Anterior cingulate cortex (tissue), 58 donors: Measurements from ENCODE around the gene CLCN2.

Experiments
- DNase-seq, 58 donors: peaks; one replicate each; lab custom pipeline; 2025; lab: John Stamatoyannopoulos, UW

CLCN2 gene

DNA sequence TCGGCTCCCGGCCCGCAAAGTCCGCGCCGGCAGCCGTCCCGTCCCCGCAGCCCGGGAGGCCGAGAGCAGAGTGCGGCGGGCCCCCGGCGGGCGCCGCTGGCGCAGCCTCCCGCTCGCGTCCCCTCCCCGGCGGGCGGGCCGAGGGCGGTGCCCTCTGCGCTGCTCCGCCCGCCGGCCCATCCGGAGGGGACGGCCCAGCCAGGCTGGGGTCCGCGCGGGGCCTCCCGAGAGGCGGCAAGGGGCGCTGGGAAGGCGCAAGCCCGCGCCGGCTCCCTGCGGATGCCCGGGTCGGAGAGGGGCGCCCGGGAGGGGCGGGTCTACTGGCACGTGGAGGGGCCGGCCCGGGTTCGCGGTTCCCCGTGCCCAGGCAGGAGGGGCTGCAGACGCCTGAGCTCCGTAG lies at the start of gene CLCN2, which contains the start of gene POLR2H:
Gene CLCN2, minus strand, starts transcription at position 74 of the 400 bp plus-strand sequence. CDS start 126 bp downstream, outside the sequence.
Gene POLR2H, plus strand, starts transcription at position 179 of the 400 bp plus-strand sequence. CDS start 1,783 bp downstream, outside the sequence.
- peak in 55 of 58 donors; percentile 31 to 82 (median 66) for DNase-seq

DNA sequence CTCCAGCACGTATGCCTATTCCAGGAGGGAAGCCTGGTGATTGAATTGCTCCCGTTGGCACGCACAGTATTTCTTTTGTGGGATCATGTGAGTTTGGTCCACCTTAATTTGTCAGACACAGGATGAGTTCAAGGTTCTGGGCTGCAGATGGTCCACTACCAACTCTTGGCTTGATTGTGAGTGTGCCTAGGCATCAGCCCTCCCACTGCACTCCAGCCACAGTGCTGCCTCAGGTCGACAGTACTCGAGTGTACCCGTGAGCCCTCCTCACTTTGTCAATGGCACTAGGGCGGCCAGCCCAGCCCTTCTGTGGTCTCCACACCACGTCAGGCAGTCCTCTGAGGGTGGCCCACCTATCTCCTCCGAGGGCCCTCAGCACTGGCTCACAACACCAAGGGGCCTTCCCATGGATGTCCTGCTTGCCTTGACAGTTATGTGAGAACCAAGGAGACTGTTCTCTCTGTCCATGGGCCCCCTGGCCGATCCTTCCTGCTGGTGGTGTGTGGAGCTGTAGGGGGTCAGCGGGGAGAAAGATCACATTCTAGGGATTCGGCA lies 48.6 kb upstream of the CLCN2 start:
- DNase-seq = no peak

DNA sequence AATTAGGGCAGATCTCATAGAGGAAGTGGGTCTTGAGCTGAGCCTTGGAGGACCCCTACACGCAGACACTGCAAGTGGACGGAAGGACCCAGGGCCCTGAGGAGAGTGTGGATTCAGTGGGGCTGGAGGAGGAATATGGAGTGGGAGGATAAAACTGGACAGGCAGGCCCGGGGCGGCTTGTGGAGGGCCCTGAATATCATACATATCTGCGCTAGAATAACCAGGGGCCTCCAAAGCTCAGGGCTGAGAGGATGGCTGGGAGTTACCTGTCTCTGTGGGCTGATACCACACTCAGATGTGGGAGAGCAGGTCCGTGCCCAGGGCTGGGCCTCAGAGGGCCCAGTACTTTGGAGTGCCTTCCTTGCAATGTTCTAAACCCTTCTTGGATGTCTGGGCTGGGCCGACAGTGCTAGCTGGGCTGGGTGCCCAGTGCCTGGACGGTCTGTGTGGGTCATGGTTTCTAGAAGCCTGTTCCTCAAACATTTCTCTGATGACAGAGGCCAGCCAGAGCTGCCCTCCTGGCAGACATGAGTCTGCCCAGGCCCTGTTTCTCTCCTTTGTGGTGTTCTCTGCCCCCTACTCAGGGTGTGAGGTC lies 48.0 kb upstream of the CLCN2 start:
- no peak for DNase-seq

DNA sequence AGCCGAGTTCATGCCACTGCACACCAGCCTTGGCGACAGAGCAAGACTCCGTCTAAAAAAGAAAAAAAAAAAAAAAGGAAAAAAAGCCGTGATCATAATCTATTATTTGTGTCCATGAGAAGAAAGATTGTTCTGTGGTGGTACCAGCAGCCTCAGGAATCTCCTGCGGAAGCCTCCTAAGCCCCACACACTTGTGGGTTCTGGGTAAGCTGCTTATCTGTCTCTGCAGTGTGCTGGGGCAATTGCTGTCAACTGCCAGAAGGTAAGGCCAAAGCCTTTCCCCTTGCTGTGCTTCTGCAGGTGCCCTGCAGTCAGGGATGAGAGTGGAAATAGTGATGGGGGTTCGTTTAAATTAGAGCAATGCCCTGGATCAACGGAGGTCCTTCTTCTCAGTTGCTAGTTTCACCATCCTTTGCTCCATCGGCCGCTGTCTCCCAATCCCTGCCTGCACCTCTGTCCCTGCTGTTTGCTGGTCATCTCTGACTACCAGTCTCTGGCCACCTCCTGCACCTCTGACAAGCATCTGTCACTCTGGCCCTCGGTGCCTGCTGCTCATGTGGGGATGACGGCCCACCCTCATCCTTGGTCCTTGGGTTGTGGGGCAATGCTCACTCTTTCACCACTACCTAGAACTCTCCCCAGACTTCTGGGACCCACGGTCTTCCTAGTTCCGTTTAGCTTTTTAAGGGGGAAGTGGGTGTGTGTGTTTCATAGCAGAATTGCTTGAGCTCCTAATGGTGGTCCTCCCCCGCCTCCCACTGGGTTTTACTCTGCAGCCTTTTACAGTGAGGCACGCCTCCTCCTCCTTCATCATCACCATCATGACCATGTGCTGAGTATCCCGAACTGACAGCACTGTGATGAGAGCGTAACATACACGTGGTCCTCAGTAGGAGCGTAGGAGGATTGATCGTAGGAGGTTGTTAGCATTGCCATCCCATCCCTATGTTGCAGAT lies 43.9 kb upstream of the CLCN2 start:
- no peak for DNase-seq

DNA sequence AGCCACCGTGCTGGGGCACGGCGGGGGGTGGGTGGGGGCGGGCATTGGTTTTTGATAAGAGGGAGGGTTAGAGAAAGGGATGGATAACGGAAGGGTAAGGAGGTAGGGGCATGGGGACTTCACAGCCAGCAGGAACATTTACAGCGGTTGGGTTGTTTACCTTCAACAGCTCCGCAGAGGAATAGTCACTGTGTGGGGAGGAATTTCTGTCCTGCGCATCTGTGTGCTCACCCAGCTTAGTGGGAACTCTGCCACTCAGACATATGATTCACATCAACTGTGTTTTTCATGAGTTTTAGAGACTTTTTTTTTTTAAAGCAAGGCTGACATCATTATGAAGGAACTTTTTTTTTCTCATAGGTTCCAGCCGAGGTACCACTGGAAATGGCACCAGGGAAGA lies 38.0 kb upstream of the CLCN2 start:
- peak in 2 of 58 donors; percentile 3 to 41 for DNase-seq

DNA sequence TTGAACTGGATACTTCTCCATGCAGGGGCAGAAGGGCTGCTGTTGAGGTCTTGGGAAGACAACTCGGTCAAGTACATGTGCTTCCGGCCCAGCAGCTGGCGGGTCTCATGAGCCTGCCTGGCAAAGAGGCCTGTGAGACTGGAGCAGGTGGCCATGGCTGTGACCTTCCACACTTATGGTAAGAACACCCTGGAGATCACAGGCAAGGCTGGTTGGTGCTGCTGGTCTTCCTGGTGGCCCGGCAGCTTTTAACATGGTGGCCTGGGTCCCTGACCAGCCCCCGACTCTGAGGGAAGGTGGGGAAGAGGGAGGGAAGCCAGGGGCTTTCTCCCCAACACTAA lies 33.9 kb upstream of the CLCN2 start:
- DNase-seq = no peak

DNA sequence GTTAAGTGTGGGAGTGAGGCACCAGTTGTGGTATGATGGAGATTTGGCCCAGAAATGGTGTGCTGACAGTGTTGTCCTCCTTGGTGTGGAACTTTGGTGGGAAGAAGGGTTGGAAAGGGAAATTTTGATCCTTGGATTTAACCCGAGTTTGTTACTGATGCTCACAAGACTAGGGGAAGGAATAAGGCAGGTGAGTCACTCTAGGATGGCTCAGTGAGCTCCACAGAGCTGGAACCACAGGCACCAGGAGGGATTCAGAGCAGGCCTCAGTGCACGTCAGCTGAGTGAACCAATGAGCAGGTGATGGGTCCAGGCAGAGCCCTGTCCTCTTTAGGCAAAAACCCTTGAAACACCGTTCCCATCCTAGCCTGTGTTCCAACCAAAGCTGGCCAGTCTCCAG lies 29.9 kb upstream of the CLCN2 start:
- DNase-seq = no peak

DNA sequence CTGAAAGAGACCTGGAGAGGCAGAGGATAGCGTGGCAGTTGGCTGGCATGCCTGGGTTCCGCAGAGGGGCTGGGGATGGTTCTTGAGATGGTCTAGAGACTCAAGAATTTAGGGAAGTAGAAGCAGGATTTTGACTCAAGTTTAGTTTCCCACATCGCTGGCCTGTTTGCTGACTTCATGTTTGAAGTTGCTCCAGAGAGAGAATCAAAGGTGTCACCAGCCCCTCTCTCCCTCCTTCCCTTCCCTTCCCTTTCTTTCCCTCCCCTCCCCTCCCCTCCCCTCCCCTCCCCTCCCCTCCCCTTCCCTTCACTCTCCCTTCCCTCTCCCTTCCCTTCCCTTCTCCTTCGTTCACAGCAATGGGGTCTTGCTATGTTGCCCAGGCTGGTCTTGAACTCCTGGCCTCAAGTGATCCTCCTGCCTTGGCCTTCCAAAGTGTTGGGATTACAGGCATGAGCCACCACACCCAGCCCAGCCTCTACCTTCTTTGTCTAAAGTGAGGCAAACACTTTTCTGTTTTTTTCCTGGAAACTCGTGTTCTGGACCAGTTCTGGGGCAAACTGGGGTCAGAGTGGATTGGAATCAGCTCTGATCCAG lies 28.6 kb upstream of the CLCN2 start:
- no peak for DNase-seq

DNA sequence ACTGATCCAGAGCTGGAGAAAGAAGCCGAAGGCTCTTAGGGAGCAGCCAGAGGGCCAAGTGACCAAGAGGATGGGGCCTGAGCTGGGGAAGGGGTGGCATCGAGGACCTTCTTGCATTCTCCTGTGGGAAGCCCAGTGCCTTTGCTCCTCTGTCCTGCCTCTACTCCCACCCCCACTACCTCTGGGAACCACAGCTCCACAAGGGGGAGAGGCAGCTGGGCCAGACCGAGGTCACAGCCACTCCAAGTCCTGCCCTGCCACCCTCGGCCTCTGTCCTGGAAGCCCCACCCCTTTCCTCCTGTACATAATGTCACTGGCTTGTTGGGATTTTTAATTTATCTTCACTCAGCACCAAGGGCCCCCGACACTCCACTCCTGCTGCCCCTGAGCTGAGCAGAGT lies 28.0 kb upstream of the CLCN2 start:
- DNase-seq = no peak

DNA sequence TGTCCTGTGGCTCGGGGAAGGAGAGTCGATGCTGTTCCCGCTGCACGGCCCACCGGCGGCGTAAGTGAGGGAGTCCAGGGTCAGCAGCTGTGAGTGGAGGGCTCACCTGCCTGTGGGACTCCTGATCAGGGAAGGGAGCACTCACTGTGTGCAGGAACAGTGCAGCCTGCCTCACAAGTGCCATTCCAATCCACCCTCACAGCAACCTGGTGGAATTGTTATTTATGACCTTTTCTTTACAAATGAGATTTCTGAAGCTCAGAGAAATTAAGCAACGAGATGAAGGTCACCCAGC lies 27.5 kb upstream of the CLCN2 start:
- no peak for DNase-seq

DNA sequence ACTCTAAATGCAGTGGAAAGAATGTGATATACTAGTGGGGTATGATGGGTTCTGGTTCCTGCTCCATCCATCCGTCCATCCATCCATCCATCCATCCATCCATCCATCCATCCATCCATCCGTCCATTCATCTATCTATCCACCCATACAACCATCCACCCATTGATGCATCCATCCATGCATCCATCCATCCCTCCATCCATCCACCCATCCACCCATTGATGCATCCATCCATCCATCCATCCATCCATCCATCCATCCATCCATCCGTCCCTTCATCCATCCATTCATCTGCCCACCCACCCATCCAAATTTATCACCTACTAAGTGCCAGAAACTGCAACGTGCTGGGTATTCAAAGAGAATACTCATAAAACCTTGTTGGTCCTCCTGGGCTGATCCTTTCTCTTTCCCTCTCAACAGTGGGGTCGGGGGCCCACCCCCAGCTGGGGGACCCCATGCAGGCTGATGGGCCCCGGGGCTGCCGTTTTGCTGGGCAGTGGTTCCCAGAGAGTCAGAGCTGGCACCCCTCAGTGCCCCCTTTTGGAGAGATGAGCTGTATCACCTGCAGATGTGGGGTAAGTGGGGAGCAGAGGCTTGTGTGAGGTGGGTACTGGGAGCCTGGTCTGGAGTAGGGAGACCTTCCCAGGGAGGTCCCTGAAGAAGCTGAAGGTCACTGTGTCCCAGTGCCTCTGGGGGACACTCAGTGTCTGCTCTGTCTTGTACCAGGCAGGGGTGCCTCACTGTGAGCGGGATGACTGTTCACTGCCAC lies 26.9 kb upstream of the CLCN2 start:
- DNase-seq = no peak

DNA sequence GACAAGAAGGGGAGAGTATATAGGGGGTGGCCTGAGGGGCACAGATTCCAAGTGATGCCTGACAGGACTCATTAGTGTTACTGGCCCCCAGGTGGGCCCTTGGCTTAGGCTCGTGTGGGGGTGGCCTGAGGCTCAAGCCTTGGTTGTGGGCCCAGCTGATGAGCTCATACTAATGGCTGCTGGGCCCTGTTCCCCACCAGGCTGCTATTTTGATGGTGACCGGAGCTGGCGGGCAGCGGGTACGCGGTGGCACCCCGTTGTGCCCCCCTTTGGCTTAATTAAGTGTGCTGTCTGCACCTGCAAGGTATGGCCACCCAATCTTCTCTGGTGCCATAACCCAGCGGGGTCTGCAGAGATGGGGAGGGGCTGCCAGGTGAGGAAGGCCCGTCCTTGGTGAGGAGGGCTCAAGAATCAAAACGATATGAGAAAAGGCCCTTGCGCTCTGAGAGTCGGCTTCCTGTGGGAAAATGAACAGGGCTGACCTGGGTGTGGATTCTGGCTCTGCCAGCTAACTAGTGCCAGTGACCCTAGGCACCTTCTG lies 25.8 kb upstream of the CLCN2 start:
- DNase-seq = no peak

DNA sequence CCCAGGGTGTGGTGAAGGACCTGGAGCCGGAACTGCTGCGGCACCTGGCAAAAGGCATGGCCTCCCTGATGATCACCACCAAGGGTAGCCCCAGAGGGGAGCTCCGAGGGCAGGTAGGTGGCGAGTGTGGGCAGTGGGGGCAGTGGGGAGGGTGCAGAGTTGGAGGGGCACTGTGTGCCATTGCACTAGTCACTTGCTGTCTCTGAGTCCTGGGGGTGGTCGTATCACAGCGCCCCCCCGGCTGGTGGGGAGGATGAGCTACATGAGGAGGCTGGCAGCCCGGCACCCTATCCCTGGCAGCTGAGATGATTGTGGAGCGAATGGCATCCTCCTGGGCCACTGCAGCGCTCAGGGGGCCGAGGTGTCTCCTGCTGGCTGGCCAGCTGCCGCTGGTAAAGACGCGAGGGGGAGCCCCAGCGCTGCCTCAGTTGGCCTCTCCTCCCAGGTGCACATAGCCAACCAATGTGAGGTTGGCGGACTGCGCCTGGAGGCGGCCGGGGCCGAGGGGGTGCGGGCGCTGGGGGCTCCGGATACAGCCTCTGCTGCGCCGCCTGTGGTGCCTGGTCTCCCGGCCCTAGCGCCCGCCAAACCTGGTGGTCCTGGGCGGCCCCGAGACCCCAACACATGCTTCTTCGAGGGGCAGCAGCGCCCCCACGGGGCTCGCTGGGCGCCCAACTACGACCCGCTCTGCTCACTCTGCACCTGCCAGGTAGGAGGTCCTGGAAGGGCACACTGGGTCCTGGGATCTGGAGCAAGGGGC lies 24.8 kb upstream of the CLCN2 start:
- no peak for DNase-seq

DNA sequence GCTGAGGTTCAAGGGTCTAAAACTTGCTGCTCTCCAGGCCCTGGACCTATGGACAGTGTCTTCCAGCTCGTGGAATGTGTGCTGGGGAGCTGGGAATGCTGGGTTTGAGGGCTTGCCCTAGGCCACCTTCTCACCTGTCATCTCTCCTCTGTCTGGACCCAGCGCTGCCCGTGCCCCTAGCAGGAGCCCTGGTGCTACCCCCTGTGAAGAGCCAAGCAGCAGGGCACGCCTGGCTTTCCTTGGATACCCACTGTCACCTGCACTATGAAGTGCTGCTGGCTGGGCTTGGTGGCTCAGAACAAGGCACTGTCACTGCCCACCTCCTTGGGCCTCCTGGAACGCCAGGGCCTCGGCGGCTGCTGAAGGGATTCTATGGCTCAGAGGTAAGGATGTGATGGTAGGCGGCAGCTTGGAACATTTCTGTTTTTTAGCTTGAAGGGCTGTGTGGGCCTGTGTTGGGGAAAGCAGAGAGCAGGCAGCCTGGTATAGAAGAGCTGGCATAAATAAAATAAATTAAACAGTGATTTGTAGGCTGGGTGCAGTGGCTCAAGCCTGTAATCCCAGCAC lies 23.5 kb upstream of the CLCN2 start:
- DNase-seq = peak in 23 of 58 donors; percentile 10 to 70 (median 39)

DNA sequence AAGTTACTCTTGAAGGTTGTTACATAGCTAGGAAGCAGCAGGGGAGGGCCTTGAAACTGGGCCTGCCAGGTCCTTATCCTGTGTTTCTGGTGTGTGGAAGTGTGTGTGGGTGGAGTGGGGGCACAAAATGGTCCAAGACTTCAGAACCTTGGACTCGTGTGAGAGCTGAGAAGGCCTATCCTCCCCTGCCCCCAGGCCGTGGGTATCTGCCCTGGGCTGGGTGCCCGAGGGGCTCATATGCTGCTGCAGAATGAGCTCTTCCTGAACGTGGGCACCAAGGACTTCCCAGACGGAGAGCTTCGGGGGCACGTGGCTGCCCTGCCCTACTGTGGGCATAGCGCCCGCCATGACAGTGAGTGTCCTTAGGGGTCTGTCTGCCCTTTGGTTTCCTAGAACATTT lies 22.9 kb upstream of the CLCN2 start:
- DNase-seq = peak in 1 of 58 donors; percentile 7

DNA sequence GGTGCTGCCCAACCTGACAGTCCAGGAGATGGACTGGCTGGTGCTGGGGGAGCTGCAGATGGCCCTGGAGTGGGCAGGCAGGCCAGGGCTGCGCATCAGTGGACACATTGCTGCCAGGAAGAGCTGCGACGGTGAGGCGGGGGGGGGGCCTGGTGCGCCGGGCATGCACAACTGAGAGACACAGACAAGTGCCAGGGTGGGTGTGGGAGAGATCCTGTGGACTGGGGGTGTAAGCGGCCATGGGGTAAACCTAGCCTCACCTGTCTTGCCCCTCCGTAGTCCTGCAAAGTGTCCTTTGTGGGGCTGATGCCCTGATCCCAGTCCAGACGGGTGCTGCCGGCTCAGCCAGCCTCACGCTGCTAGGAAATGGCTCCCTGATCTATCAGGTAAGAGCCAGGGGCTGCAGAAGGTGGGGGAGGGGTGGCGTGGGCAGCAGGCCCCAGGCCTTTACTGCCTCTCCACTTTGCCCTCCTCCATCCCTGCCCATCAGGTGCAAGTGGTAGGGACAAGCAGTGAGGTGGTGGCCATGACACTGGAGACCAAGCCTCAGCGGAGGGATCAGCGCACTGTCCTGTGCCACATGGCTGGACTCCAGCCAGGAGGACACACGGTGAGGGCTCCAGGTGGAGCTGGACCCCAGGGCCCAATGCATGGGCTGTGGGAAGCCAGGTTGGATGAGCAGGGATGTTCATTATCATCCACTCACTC lies 21.8 kb upstream of the CLCN2 start:
- DNase-seq = no peak

DNA sequence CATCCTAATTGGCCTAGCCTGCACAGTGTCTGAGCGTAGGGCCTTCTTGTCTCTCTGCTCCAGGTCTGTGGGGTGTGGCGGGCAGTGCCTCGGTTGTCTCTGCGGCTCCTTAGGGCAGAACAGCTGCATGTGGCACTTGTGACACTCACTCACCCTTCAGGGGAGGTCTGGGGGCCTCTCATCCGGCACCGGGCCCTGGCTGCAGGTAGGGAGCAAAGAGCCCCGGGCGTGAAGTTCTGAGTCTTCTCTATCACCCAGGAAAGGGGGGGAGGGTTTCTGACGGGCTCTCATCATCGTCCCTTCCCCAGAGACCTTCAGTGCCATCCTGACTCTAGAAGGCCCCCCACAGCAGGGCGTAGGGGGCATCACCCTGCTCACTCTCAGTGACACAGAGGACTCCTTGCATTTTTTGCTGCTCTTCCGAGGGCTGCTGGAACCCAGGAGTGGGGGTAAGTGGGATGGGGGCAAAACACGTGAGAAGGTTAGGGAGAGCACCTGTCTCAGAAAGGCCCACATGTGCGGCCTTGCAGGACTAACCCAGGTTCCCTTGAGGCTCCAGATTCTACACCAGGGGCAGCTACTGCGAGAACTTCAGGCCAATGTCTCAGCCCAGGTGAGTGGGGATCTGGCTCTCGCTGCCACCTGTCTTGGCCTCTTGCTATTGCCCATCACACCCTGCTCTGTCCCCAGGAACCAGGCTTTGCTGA lies 21.1 kb upstream of the CLCN2 start:
- DNase-seq = no peak
